ENCODE measurements around the gene EYS.

DNA sequence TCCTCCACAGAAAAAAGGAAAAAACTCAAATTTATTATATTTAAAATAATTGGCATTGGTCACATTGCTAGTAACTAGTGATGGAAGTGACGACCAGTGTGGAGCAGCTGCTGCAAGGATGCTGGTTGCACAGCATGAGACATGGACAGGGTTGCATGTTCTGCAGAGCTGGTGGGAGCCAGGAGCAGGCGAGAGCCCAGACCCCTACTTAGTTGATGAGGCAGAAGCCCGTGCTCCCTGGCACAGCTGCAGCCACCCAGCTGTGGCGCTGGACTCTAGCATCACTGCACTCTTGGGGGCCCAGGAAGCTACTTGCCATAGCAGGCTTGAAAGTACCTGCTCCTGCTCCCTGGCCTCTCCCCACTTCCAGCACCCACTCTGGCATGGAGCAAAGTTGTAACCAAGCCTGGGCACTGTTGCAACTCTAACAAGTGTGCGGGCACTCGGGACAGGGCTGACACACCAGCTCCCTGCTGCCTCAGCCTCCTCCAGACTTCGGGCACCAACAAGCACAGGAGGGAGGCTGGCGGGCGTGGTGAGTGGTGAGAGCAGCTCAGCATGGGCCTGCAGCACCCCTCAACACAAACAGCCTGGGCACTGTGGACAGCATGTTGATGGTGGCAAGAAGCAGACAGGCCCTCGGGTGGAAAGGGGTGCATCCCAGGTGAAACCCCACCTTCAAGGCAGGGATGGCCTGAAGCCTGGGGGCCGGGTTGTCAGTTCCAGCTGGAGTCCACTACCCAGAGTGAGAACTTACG is 69.6 kb downstream of the EYS start:
- no peak for TF ChIP-seq EZH2 (IDR thresholded peaks at IDR 0.05; ENCODE audit: insufficient read depth, poor library complexity, severe bottlenecking)
- no peak for TF ChIP-seq EZH2phosphoT487 (IDR thresholded peaks at IDR 0.05; ENCODE audit: insufficient read depth, low read depth)

All from GM23248 (cell line).